SKM-1 (cell line): ENCODE results near the gene AGPAT2.
A peak's percentile ranks its signal among the peaks of the same experiment; 100 is the strongest.
"Not testable (repeated sequence)": the region's sequence is repeated elsewhere in the genome, so short reads cannot be mapped to it uniquely, and the experiment has no call there.

Experiments
- DNase-seq: peaks from one replicate; lab custom pipeline; 2025; ENCODE audit not compliant: unreplicated experiment; lab: John Stamatoyannopoulos, UW

The AGPAT2 gene

GRCh38 chr9:136650648-136651047 lies 36.6 kb downstream of the AGPAT2 start:
- no peak for DNase-seq

- no peak for DNase-seq
These were observed 37.2 kb downstream of the AGPAT2 start for GRCh38 chr9:136650021-136650420.

- no peak for DNase-seq
These were observed 38.5 kb downstream of the AGPAT2 start for GRCh38 chr9:136648751-136649150.

- DNase-seq, result no peak
These were observed 40.2 kb downstream of the AGPAT2 start for GRCh38 chr9:136646827-136647711.

- DNase-seq, result no peak
These were observed 41.1 kb downstream of the AGPAT2 start for GRCh38 chr9:136645903-136646754.

GRCh38 chr9:136645352-136645902 lies 41.8 kb downstream of the AGPAT2 start:
- no peak for DNase-seq

GRCh38 chr9:136644593-136645351 lies 42.5 kb downstream of the AGPAT2 start:
- peak; percentile 57 for DNase-seq

GRCh38 chr9:136644343-136644592 lies 43.0 kb downstream of the AGPAT2 start:
- DNase-seq, result no peak

- no peak for DNase-seq
These were observed 43.5 kb downstream of the AGPAT2 start for GRCh38 chr9:136643596-136644342.

- no peak for DNase-seq
These were observed 44.8 kb downstream of the AGPAT2 start for GRCh38 chr9:136642439-136642921.

- DNase-seq, result no peak
These were observed 46.8 kb downstream of the AGPAT2 start for GRCh38 chr9:136640171-136641111.

- DNase-seq, result no peak
These were observed 52.4 kb downstream of the AGPAT2 start for GRCh38 chr9:136634904-136635303.

- DNase-seq, result not testable (repeated sequence)
These were observed 54.7 kb downstream of the AGPAT2 start for GRCh38 chr9:136632491-136633106.

GRCh38 chr9:136632072-136632471 lies 55.2 kb downstream of the AGPAT2 start:
- not testable (repeated sequence) for DNase-seq

- DNase-seq, result peak; percentile 80
These were observed 55.9 kb downstream of the AGPAT2 start for GRCh38 chr9:136631038-136632000.

- no peak for DNase-seq
These were observed 56.6 kb downstream of the AGPAT2 start for GRCh38 chr9:136630662-136630992.

GRCh38 chr9:136629879-136630661 lies 57.2 kb downstream of the AGPAT2 start:
- DNase-seq, result peak; percentile 22
